Activated T-helper 17 cell treated with anti-CD3 and anti-CD28 coated beads, Interleukin-2, amount 50 U/mL, for 72 hours (primary cell): Measurements from ENCODE around the gene OR51F1. TPM values are rescaled to one million over a fixed set of nuclear protein-coding genes. Genes with fewer than 3 reads are reported as not detected.
"Not testable (repeated sequence)": the region's sequence is repeated elsewhere in the genome, so short reads cannot be mapped to it uniquely, and the experiment has no call there.

Experiments used
- ATAC-seq: fragments of 150-1000 bp; cut with Tn5 transposase; replicated peaks from 2 replicates; pipeline ENCODE4 v1.10.0; 2021; ENCODE audit warnings: mild to moderate bottlenecking, moderate library complexity
- H3K27ac Mint-ChIP-seq: one replicate; pipeline ENCODE4 v1.8.0; 2022; ENCODE audit warnings: mixed read lengths
- H3K27me3 Mint-ChIP-seq: one replicate; pipeline ENCODE4 v1.8.0; 2022; ENCODE audit warnings: mixed read lengths
- H3K36me3 Mint-ChIP-seq: one replicate; pipeline ENCODE4 v1.8.0; 2022; ENCODE audit warnings: low read depth, mild to moderate bottlenecking, mixed read lengths
- H3K4me1 Mint-ChIP-seq: one replicate; pipeline ENCODE4 v1.8.0; 2022; ENCODE audit warnings: mixed read lengths
- H3K4me3 Mint-ChIP-seq: one replicate; pipeline ENCODE4 v1.8.0; 2022; ENCODE audit warnings: mild to moderate bottlenecking, mixed read lengths
- H3K9me3 Mint-ChIP-seq: one replicate; pipeline ENCODE4 v1.8.0; 2022; ENCODE audit warnings: mixed read lengths
- total RNA-seq, 2 donors: library from RNA; stranded (reverse); gene quantifications; one replicate each; pipeline ENCODE4 v1.2.3, GENCODE V29; 2022

Gene OR51F1
- total RNA-seq, 2 donors from 2014 or later: not detected

- H3K4me3 Mint-ChIP-seq, H3K27ac Mint-ChIP-seq, ATAC-seq, H3K36me3 Mint-ChIP-seq, H3K4me1 Mint-ChIP-seq, H3K9me3 Mint-ChIP-seq: not testable (repeated sequence)
- H3K27me3 Mint-ChIP-seq: peaks cover 11% of the 10 kb centered on the region
Measured at GRCh38 chr11:4722616-4723534, 46.9 kb downstream of the OR51F1 start.

Other genes with a start within 250 kb of the OR51F1 start
- gene OR52M1, start 224.7 kb downstream of the OR51F1 start, total RNA-seq: not detected
- not detected for gene OR52I2, start 188.2 kb downstream of the OR51F1 start, total RNA-seq
- gene OR52I1, start 175.9 kb downstream of the OR51F1 start, total RNA-seq: under 1 TPM in 1 of 2 donors, not detected in 1; 0.13 TPM
- 1 to 10 TPM; 5.3 to 7.9 TPM for gene TRIM68, start 161.7 kb downstream of the OR51F1 start, total RNA-seq
- not detected for gene OR51D1, start 132.5 kb downstream of the OR51F1 start, total RNA-seq
- gene OR51E1, start 126.0 kb downstream of the OR51F1 start, total RNA-seq: not detected
- gene OR51E2, start 72.1 kb downstream of the OR51F1 start, total RNA-seq: not detected
- not detected for gene MMP26, start 65.2 kb downstream of the OR51F1 start, total RNA-seq
- not detected for gene OR52R1, start 34.4 kb upstream of the OR51F1 start, total RNA-seq
- not detected for gene OR51F2, start 51.4 kb upstream of the OR51F1 start, total RNA-seq
- not detected for gene OR51S1, start 79.3 kb upstream of the OR51F1 start, total RNA-seq
- gene OR51T1, start 112.0 kb upstream of the OR51F1 start, total RNA-seq: not detected
- not detected for gene OR51A7, start 133.8 kb upstream of the OR51F1 start, total RNA-seq
- gene OR51G2, start 149.4 kb upstream of the OR51F1 start, total RNA-seq: not detected
- not detected for gene OR51G1, start 154.4 kb upstream of the OR51F1 start, total RNA-seq
- gene OR51A4, start 177.7 kb upstream of the OR51F1 start, total RNA-seq: not detected
- gene OR51A2, start 185.8 kb upstream of the OR51F1 start, total RNA-seq: not detected
- gene OR51L1, start 224.9 kb upstream of the OR51F1 start, total RNA-seq: not detected